H9 (cell line): Measurements from ENCODE around the gene EDIL3. TPM values are rescaled to one million over a fixed set of nuclear protein-coding genes. Genes with fewer than 3 reads are reported as not detected.

ENCODE experiments used
- DNase-seq: peaks from one replicate; pipeline ENCODE4 v3.0.0-alpha.2; 2017
- H2AFZ ChIP-seq: one replicate; pipeline ENCODE4 v1.6.1; 2013; ENCODE audit warnings: mild to moderate bottlenecking, low read length, control low read depth, moderate library complexity
- H2AK5ac ChIP-seq: 2 replicates; pipeline ENCODE4 v1.6.1; 2013; ENCODE audit warnings: low read length, control low read depth, mixed read lengths; ENCODE audit not compliant: insufficient read length
- H2BK120ac ChIP-seq: one replicate; pipeline ENCODE4 v1.6.1; 2013; ENCODE audit warnings: low read depth, mild to moderate bottlenecking, low read length, control low read depth, inconsistent platforms; ENCODE audit not compliant: poor library complexity, severe bottlenecking
- H2BK12ac ChIP-seq: 2 replicates; pipeline ENCODE4 v1.6.1; 2013; ENCODE audit warnings: low read length, control low read depth, mixed read lengths, low read depth; ENCODE audit not compliant: insufficient read length
- H2BK15ac ChIP-seq: 2 replicates; pipeline ENCODE4 v1.6.1; 2013; ENCODE audit warnings: low read depth, low read length, control low read depth
- H2BK20ac ChIP-seq: one replicate; pipeline ENCODE4 v1.6.1; 2013; ENCODE audit warnings: low read depth, mild to moderate bottlenecking, low read length, control low read depth, inconsistent platforms; ENCODE audit not compliant: poor library complexity, severe bottlenecking
- H2BK5ac ChIP-seq: 2 replicates; pipeline ENCODE4 v1.6.1; 2013; ENCODE audit warnings: low read length, control low read depth, mixed read lengths; ENCODE audit not compliant: insufficient read length
- H3K14ac ChIP-seq: 2 replicates; pipeline ENCODE4 v1.6.1; 2013; ENCODE audit warnings: low read length, control low read depth; ENCODE audit not compliant: insufficient read depth
- H3K18ac ChIP-seq: 2 replicates; pipeline ENCODE4 v1.6.1; 2013; ENCODE audit warnings: low read depth, mild to moderate bottlenecking, mixed read lengths, low read length, control low read depth; ENCODE audit not compliant: insufficient read length
- H3K23ac ChIP-seq: 2 replicates; pipeline ENCODE4 v1.6.1; 2013; ENCODE audit warnings: low read length, control low read depth, mixed read lengths, low read depth; ENCODE audit not compliant: insufficient read length
- H3K23me2 ChIP-seq: 2 replicates; pipeline ENCODE4 v1.6.1; 2013; ENCODE audit warnings: low read depth, mild to moderate bottlenecking, mixed read lengths, low read length, control low read depth; ENCODE audit not compliant: insufficient read length, poor library complexity, severe bottlenecking
- H3K27ac ChIP-seq: 2 replicates; pipeline ENCODE4 v1.5.1; 2013; ENCODE audit warnings: low read length, control low read depth, mixed read lengths, low read depth; ENCODE audit not compliant: insufficient read length
- H3K27me3 ChIP-seq: 2 replicates; pipeline ENCODE4 v1.6.1; 2013; ENCODE audit warnings: low read length, control low read depth, inconsistent platforms; ENCODE audit not compliant: insufficient read depth
- H3K4ac ChIP-seq: 2 replicates; pipeline ENCODE4 v1.6.1; 2013; ENCODE audit warnings: low read depth, mild to moderate bottlenecking, control low read depth, inconsistent platforms, low read length, moderate library complexity
- H3K4me1 ChIP-seq: 2 replicates; pipeline ENCODE4 v1.6.1; 2013; ENCODE audit warnings: low read length, control low read depth, inconsistent platforms; ENCODE audit not compliant: insufficient read depth
- H3K4me2 ChIP-seq: 2 replicates; pipeline ENCODE4 v1.6.1; 2013; ENCODE audit warnings: low read length, control low read depth, mixed read lengths; ENCODE audit not compliant: insufficient read length, insufficient read depth
- H3K56ac ChIP-seq: 2 replicates; pipeline ENCODE4 v1.6.1; 2013; ENCODE audit warnings: low read depth, mild to moderate bottlenecking, mixed read lengths, low read length, control low read depth; ENCODE audit not compliant: insufficient read length
- H3K79me1 ChIP-seq: 2 replicates; pipeline ENCODE4 v1.6.1; 2013; ENCODE audit warnings: low read depth, mild to moderate bottlenecking, moderate library complexity, low read length, control low read depth, inconsistent platforms; ENCODE audit not compliant: insufficient read depth, poor library complexity, severe bottlenecking
- H3K79me2 ChIP-seq: 2 replicates; pipeline ENCODE4 v1.6.1; 2013; ENCODE audit warnings: low read length, control low read depth, inconsistent platforms; ENCODE audit not compliant: insufficient read depth
- H3K9ac ChIP-seq: 2 replicates; pipeline ENCODE4 v1.6.1; 2013; ENCODE audit warnings: low read length, control low read depth, mixed read lengths; ENCODE audit not compliant: insufficient read length; ENCODE audit errors: extremely low read depth
- H3K9me3 ChIP-seq: one replicate; pipeline ENCODE4 v1.6.1; 2013; ENCODE audit warnings: low read depth, low read length, inconsistent platforms; ENCODE audit not compliant: control insufficient read depth
- H3T11ph ChIP-seq: one replicate; pipeline ENCODE4 v1.6.1; 2013; ENCODE audit warnings: mild to moderate bottlenecking, low read length, control low read depth, inconsistent platforms
- H4K20me1 ChIP-seq: one replicate; pipeline ENCODE4 v1.6.1; 2013; ENCODE audit not compliant: control insufficient read depth, insufficient read length, insufficient read depth
- H4K5ac ChIP-seq: 2 replicates; pipeline ENCODE4 v1.6.1; 2013; ENCODE audit warnings: low read depth, mild to moderate bottlenecking, mixed read lengths, low read length, control low read depth; ENCODE audit not compliant: insufficient read length
- H4K8ac ChIP-seq: replicated peaks from 2 replicates; pipeline ENCODE4 v1.6.1; 2013; ENCODE audit warnings: low read length, control low read depth, mixed read lengths, low read depth; ENCODE audit not compliant: insufficient read length
- H4K91ac ChIP-seq: 2 replicates; pipeline ENCODE4 v1.6.1; 2013; ENCODE audit warnings: low read depth, mild to moderate bottlenecking, moderate library complexity, mixed read lengths, low read length, control low read depth; ENCODE audit not compliant: insufficient read length
- H3K27ac Mint-ChIP-seq, 3 experiments: 2 replicates in 2 of 3; 3 replicates in 1 of 3; pipeline ENCODE4 v1.8.0; 2020 to 2021; ENCODE audit warnings: mixed read lengths in 3 of 3, mild to moderate bottlenecking in 1 of 3, moderate library complexity in 1 of 3
- H3K27me3 Mint-ChIP-seq: 2 replicates; pipeline ENCODE4 v1.8.0; 2021; ENCODE audit warnings: low read depth, mild to moderate bottlenecking, moderate library complexity, mixed read lengths
- H3K36me3 Mint-ChIP-seq, 3 experiments: 2 replicates in 2 of 3; 3 replicates in 1 of 3; pipeline ENCODE4 v1.8.0; 2020 to 2021; ENCODE audit warnings: low read depth in 3 of 3, mixed read lengths in 3 of 3; ENCODE audit not compliant: insufficient read depth in 1 of 3
- H3K4me1 Mint-ChIP-seq, 2 experiments: 2 replicates each; pipeline ENCODE4 v1.8.0; 2020; ENCODE audit warnings: mixed read lengths in 2 of 2
- H3K4me3 Mint-ChIP-seq, 2 experiments: 2 replicates in 1 of 2; 3 replicates in 1 of 2; pipeline ENCODE4 v1.8.0; 2020 to 2021; ENCODE audit warnings: mild to moderate bottlenecking in 2 of 2, mixed read lengths in 2 of 2, moderate library complexity in 1 of 2
- H3K9me3 Mint-ChIP-seq, 2 experiments: 2 replicates in 1 of 2; 3 replicates in 1 of 2; pipeline ENCODE4 v1.8.0; 2020; ENCODE audit warnings: mild to moderate bottlenecking in 2 of 2, mixed read lengths in 2 of 2, moderate library complexity in 1 of 2
- CTCF ChIP-seq: fragments of 200-600 bp; sonication (generic); conservative IDR thresholded peaks from 3 replicates; pipeline ENCODE4 v1.8.0; 2021; ENCODE audit warnings: antibody characterized with exemption, mild to moderate bottlenecking
- WGBS: extraction: QIAGEN DNeasy Blood & Tissue Kit; methylation state at CpG from one replicate; pipeline ENCODE4 v1.1.7; 2013; ENCODE audit warnings: missing lambda C conversion rate, low lambda C conversion rate, mixed read lengths; ENCODE audit not compliant: insufficient read length; ENCODE audit errors: extremely low coverage; 5-methylcytosine and 5-hydroxymethylcytosine counted together
- total RNA-seq: library from RNA; stranded (reverse); gene quantifications from 2 replicates; pipeline ENCODE4 v1.2.1, GENCODE V29; 2021

EDIL3 gene
- total RNA-seq, 1 experiment from 2014 or later, result 61.9 TPM

GRCh38 chr5:84272771-84273516, 111.7 kb downstream of the EDIL3 start:
- no peaks in the 10 kb centered on the region; a peak in 1 of 7 replicates for H3K36me3 Mint-ChIP-seq
- TF ChIP-seq CTCF, result no peak
- no CpG with 5 or more reads among the region's 6 CpGs for WGBS
- no peaks in the 10 kb centered on the region for H3K79me1 ChIP-seq
- no peaks in the 10 kb centered on the region for H3K9me3 Mint-ChIP-seq
- H4K5ac ChIP-seq, result no peak overlapping the region
- no peaks in the 10 kb centered on the region for H4K20me1 ChIP-seq
- no peak overlapping the region for H2BK12ac ChIP-seq
- no peaks in the 10 kb centered on the region for H3K9me3 ChIP-seq
- no peak overlapping the region for H2BK120ac ChIP-seq
- H3K56ac ChIP-seq, result no peak overlapping the region
- H3K14ac ChIP-seq, result no peak overlapping the region
- H3K27ac Mint-ChIP-seq, result peak overlapping the region in 1 of 3 experiments; percentile 76; a peak in 1 of 7 replicates
- no peaks in the 10 kb centered on the region for H3K23me2 ChIP-seq
- no peak for DNase-seq
- H3K4me3 Mint-ChIP-seq, result no peak overlapping the region
- no peak overlapping the region for H3K23ac ChIP-seq
- H3K4me1 Mint-ChIP-seq, result peaks cover 7 to 26% of the 10 kb centered on the region in 2 experiments; a peak in 3 of 4 replicates
- H3K4ac ChIP-seq, result no peak overlapping the region
- no peak overlapping the region for H2BK15ac ChIP-seq
- peaks cover 2% of the 10 kb centered on the region; the same call in 1 of the 2 replicates for H3K79me2 ChIP-seq
- no peak overlapping the region for H3K18ac ChIP-seq
- H2BK20ac ChIP-seq, result no peak overlapping the region
- H3K4me2 ChIP-seq, result no peak overlapping the region
- H3K27me3 ChIP-seq, result no peaks in the 10 kb centered on the region
- no peak overlapping the region for H2AFZ ChIP-seq
- no peak overlapping the region for H3T11ph ChIP-seq
- no peak overlapping the region for H2BK5ac ChIP-seq
- no peaks in the 10 kb centered on the region for H3K27me3 Mint-ChIP-seq
- no peak overlapping the region for H2AK5ac ChIP-seq
- no peak overlapping the region for H4K91ac ChIP-seq
- H3K9ac ChIP-seq, result no peak overlapping the region
- H3K27ac ChIP-seq, result no peak overlapping the region
- H4K8ac ChIP-seq, result no peak overlapping the region
- H3K4me1 ChIP-seq, result 0 out of 2 replicates have a peak, but pooled peaks cover 3% of the 10 kb centered on the region
